Mucosa of stomach (tissue), 1 donor: ENCODE data around the gene ELOVL5.
"Not testable (repeated sequence)": the region's sequence is repeated elsewhere in the genome, so short reads cannot be mapped to it uniquely, and the experiment has no call there.

Experiments
- H3K27me3 ChIP-seq: one replicate; pipeline ENCODE4 v1.7.0; 2013; ENCODE audit warnings: mild to moderate bottlenecking, low read length; ENCODE audit not compliant: control insufficient read depth, insufficient read depth
- H3K36me3 ChIP-seq: one replicate; pipeline ENCODE4 v1.7.0; 2013; ENCODE audit warnings: low read length; ENCODE audit not compliant: control insufficient read depth, insufficient read depth
- H3K4me1 ChIP-seq: one replicate; pipeline ENCODE4 v1.7.0; 2013; ENCODE audit warnings: mild to moderate bottlenecking, low read length; ENCODE audit not compliant: control insufficient read depth, insufficient read depth
- H3K4me3 ChIP-seq: one replicate; pipeline ENCODE4 v1.7.0; 2013; ENCODE audit warnings: low read length
- H3K9ac ChIP-seq: one replicate; pipeline ENCODE4 v1.7.0; 2013; ENCODE audit warnings: mild to moderate bottlenecking, low read length, moderate library complexity
- H3K9me3 ChIP-seq: one replicate; pipeline ENCODE4 v1.7.0; 2013; ENCODE audit warnings: mild to moderate bottlenecking, low read length, moderate library complexity; ENCODE audit not compliant: control insufficient read depth
- donor health status: Pancreatic carcinoma.

ELOVL5 gene

GRCh38 chr6:53321701-53322100 is 27.0 kb downstream of the ELOVL5 start:
- Histone ChIP-seq H3K27me3 (no peaks in the 10 kb centered on the region), H3K9me3 (no peaks in the 10 kb centered on the region), H3K4me1 (peaks cover 5% of the 10 kb centered on the region), H3K4me3 (no peak overlapping the region), H3K36me3 (no peaks in the 10 kb centered on the region), H3K9ac (no peak overlapping the region)

DNA sequence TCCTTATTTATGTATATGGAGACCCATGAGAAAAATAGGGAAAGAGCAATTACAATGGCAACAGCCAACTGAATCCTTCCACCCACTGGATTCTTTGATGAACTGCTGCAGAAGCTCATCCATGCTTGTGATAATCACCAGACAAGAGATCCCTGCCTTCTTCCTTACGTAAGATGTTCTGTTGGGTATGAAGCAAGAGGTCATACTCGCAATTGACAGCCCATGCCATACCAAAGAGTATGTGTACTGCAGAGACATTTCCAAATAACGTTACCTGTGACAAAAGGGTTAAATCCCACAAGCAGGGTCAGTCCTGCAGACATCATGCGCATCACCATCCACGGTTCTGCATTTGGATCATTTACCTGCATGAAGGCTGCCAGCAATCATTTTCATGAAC is 27.8 kb downstream of the ELOVL5 start:
- peaks cover 5% of the 10 kb centered on the region for H3K4me1 ChIP-seq
- H3K9me3 ChIP-seq: no peaks in the 10 kb centered on the region
- H3K36me3 ChIP-seq: no peaks in the 10 kb centered on the region
- no peak overlapping the region for H3K4me3 ChIP-seq
- no peak overlapping the region for H3K9ac ChIP-seq
- H3K27me3 ChIP-seq: no peaks in the 10 kb centered on the region

GRCh38 chr6:53318429-53318828 is 30.3 kb downstream of the ELOVL5 start:
- no peaks in the 10 kb centered on the region for H3K27me3 ChIP-seq
- H3K4me1 ChIP-seq: peaks cover 5% of the 10 kb centered on the region
- no peaks in the 10 kb centered on the region for H3K9me3 ChIP-seq
- no peak overlapping the region for H3K9ac ChIP-seq
- no peak overlapping the region for H3K4me3 ChIP-seq
- H3K36me3 ChIP-seq: no peaks in the 10 kb centered on the region

DNA sequence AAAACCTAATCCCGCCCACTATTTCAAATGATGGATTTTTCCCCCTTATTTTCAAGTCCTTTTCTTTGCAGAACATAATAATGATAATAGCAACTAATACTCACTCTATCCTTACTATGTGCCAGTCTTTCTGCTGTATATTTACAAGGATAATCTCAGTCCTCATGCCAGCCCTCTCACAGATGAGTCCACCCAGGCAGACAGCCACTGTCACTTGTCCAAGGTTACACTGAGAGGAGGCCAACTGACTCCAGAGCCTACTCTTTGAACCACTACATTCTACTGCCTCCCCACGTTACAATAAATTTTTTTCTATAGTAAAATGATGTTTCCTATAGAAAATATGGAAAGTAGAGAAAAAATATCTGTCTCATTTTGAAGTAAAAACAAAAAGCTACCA is 30.9 kb downstream of the ELOVL5 start:
- H3K27me3 ChIP-seq: no peaks in the 10 kb centered on the region
- H3K9me3 ChIP-seq: no peaks in the 10 kb centered on the region
- no peak overlapping the region for H3K9ac ChIP-seq
- no peaks in the 10 kb centered on the region for H3K36me3 ChIP-seq
- no peak overlapping the region for H3K4me3 ChIP-seq
- H3K4me1 ChIP-seq: peaks cover 5% of the 10 kb centered on the region

DNA sequence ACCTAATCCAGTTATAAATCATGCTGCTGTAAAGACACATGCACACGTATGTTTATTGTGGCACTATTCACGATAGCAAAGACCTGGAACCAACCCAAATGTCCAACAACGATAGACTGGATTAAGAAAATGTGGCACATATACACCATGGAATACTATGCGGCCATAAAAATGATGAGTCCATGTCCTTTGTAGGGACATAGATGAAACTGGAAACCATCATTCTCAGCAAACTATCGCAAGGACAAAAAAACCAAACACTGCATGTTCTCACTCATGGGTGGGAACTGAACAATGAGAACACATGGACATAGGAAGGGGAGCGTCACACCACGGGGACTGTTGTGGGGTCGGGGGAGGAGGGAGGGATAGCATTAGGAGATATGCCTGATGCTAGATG is 31.5 kb downstream of the ELOVL5 start:
- H3K4me3 ChIP-seq, H3K27me3 ChIP-seq, H3K9ac ChIP-seq, H3K4me1 ChIP-seq, H3K9me3 ChIP-seq, H3K36me3 ChIP-seq: not testable (repeated sequence)

DNA sequence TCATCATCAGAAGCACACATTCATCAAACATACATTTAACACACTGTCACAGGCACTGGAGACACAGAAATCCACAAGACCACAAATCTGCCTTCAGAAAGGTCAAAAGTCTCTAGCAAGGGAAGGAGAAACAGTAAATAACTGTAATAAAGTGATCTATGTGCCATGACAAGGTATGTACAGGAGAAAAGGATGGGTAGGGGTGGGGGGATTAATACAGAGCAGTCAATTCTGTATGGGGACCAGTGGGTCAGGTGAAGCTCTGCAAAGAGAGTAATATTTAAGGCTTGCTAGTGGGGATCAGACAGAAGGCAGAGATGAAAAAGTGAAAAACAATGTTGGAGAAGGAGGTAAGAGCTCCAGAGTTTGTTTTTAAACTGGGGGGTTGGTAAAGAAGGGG is 32.6 kb downstream of the ELOVL5 start:
- Histone ChIP-seq H3K27me3 (no peaks in the 10 kb centered on the region), H3K36me3 (no peaks in the 10 kb centered on the region), H3K4me1 (no peaks in the 10 kb centered on the region), H3K4me3 (no peak overlapping the region), H3K9me3 (no peaks in the 10 kb centered on the region), H3K9ac (no peak overlapping the region)

- Histone ChIP-seq H3K4me3 (no peak overlapping the region), H3K27me3 (no peaks in the 10 kb centered on the region), H3K4me1 (no peaks in the 10 kb centered on the region), H3K36me3 (no peaks in the 10 kb centered on the region), H3K9me3 (no peaks in the 10 kb centered on the region), H3K9ac (no peak overlapping the region)
These were observed 33.5 kb downstream of the ELOVL5 start for GRCh38 chr6:53315086-53315724.

- no peaks in the 10 kb centered on the region for H3K9me3 ChIP-seq
- no peaks in the 10 kb centered on the region for H3K36me3 ChIP-seq
- no peaks in the 10 kb centered on the region for H3K4me1 ChIP-seq
These were observed 34.9 kb downstream of the ELOVL5 start for GRCh38 chr6:53313784-53314400.

GRCh38 chr6:53312355-53312754 is 36.4 kb downstream of the ELOVL5 start:
- Histone ChIP-seq H3K27me3 (no peaks in the 10 kb centered on the region), H3K36me3 (no peaks in the 10 kb centered on the region), H3K9me3 (no peaks in the 10 kb centered on the region), H3K4me1 (no peaks in the 10 kb centered on the region), H3K4me3 (no peak overlapping the region), H3K9ac (no peak overlapping the region)

More at GRCh38 chr6:53313784-53314400, 34.9 kb downstream of the ELOVL5 start:
- H3K9ac ChIP-seq: no peak overlapping the region
- no peak overlapping the region for H3K4me3 ChIP-seq
- H3K27me3 ChIP-seq: no peaks in the 10 kb centered on the region

DNA sequence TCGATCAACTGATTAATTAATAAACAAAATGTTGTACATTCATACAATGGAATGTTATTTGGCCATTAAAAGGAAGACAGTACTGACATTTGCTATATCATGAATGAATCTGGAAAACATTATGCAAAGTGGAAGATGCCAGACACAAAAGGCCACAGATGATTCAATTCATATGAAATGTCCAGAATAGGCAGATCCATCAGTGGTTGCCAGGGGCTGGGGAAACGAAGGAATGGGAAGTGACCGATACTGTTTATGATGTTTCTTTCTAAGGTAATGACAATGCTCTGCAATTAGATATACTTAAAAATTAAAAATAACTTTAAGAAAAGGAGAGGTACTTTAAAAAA is 37.2 kb downstream of the ELOVL5 start:
- H3K27me3 ChIP-seq: no peaks in the 10 kb centered on the region
- no peak overlapping the region for H3K4me3 ChIP-seq
- H3K36me3 ChIP-seq: no peaks in the 10 kb centered on the region
- H3K9me3 ChIP-seq: no peaks in the 10 kb centered on the region
- no peaks in the 10 kb centered on the region for H3K4me1 ChIP-seq
- no peak overlapping the region for H3K9ac ChIP-seq

- H3K9ac ChIP-seq: no peak overlapping the region
- H3K36me3 ChIP-seq: no peaks in the 10 kb centered on the region
- no peaks in the 10 kb centered on the region for H3K27me3 ChIP-seq
- H3K9me3 ChIP-seq: no peaks in the 10 kb centered on the region
- no peaks in the 10 kb centered on the region for H3K4me1 ChIP-seq
- H3K4me3 ChIP-seq: no peak overlapping the region
These were observed 37.8 kb downstream of the ELOVL5 start for GRCh38 chr6:53310771-53311585.

DNA sequence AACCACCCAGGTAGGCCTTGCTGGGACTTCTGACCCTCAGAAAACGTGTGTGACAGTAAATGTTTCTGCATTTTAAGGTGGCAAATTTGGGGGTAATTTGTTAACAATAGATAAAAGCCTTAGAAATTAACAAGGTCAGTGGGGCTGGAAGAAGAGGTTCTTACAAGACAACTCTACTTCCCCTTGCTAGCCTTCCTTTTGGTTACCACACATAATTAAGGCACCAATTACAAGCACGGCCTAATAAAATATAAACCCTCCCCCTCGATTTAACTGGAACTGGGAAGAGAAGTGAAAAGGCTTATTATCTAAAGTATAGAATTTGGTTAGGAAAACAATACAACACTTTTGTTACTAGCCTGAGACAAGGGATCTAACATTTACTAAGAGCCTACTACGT is 38.8 kb downstream of the ELOVL5 start:
- no peak overlapping the region for H3K4me3 ChIP-seq
- no peaks in the 10 kb centered on the region for H3K9me3 ChIP-seq
- no peak overlapping the region for H3K9ac ChIP-seq
- H3K27me3 ChIP-seq: no peaks in the 10 kb centered on the region
- H3K4me1 ChIP-seq: no peaks in the 10 kb centered on the region
- H3K36me3 ChIP-seq: no peaks in the 10 kb centered on the region
